Smooth muscle cell of the brain vasculature (primary cell): ENCODE measurements around the gene CDK5RAP1.

Source experiments
- DNase-seq: peaks from one replicate; pipeline ENCODE4 v3.0.0-alpha.2; 2012; ENCODE audit warnings: low read depth, low spot score

Gene CDK5RAP1

GRCh38 chr20:33386673-33387072 is 14.6 kb downstream of the CDK5RAP1 start:
- DNase-seq, result no peak

DNA sequence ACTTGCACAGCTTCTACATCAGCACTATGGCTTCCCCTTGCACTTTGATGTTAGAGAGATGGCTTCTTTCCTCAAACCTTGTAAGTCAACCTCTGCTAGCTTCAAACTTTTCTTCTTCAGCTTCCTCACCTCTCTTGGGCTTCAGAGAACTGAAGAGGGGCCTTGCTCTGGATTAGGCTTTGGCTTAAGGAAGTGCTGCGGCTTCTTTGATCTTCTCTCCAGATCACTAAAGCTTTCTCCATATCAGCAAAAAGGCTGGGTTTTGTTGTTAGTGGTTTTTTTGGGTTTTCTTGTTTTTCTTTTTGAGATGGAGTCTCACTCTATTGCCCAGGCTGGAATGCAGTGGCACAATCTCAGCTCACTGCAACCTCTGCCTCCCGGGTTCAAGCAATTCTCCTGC is 24.0 kb downstream of the CDK5RAP1 start:
- no peak for DNase-seq

DNA sequence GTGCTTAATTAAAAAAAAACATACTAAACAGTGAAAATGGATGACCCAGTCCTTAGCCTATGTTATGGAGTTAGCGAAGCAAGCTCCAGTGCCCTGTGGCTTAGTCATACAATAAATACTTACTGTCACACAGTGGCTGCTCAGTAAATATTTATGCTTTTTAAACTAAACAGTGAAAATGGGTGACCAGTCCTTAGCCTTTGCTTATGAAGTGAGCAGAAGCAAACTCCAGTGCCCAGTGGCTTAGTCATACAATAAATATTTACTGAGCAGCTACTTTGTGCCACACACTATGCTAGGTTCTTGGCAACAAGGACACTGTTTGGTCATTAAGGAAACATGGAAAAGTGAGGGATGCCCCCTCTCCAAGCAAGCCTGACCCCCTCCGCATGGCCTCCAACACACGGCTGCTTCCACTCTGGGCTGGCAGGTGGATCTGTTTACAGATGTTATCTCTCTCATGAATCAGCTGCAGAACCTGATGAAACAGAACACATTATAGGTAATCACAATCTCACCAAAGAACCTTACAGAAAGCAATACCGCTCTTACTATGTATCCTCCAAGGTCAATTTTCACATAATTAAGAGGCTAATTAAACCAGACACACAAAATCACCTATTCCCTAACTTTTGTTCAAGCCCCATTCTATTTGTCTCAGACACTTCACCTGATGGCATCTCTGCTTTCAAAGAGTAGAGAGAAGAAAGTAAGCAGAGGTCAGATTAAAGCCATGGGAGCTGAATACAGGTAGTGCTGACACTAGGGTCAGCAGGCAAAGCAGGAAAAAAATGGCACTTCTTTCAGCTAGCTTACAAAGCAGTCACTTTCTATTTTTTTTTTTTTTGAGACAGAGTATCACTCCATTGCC is 27.3 kb downstream of the CDK5RAP1 start:
- DNase-seq, result peak; percentile 24

DNA sequence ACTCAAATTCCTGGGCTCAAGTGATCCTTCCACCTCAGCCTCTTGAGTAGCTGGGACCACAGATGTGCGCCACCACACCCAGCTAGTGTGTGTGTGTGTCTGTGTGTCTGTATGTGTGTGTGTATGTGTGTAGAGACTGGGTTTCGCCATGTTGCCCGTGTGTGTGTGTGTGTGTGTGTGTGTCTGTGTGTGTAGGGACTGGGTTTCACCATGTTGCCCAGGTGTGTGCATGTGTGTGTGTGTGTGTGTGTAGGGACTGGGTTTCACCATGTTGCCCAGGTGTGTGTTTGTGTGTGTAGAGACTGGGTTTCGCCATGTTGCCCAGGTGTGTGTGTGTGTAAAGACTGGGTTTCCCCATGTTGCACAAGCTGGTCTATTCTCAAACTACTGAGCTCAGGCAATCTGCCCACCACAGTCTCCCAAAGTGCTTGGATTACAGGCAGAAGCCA is 28.3 kb downstream of the CDK5RAP1 start:
- DNase-seq, result no peak

DNA sequence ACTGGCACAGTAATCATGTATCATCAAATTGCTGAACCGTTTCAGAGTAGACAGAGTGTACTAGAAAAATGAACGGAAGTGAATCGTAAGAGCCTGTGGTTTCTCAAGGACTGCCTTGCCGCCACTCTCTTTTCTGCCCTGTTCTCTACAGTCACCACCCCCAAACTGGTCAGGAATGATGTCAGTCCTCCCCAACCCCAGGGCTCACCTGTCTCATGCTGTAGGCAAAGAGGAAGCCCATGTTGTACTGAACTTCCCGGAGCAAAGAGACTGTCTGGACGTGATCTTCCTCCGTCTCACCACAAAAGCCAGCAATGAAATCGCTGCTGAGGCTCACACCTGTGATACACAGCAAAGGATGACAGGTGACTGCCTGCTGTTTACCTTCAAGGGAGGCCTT is 31.0 kb downstream of the CDK5RAP1 start:
- no peak for DNase-seq

- no peak for DNase-seq
These were observed 38.4 kb downstream of the CDK5RAP1 start for GRCh38 chr20:33362898-33363297.

- no peak for DNase-seq
These were observed 41.7 kb downstream of the CDK5RAP1 start for GRCh38 chr20:33359399-33360261.

DNA sequence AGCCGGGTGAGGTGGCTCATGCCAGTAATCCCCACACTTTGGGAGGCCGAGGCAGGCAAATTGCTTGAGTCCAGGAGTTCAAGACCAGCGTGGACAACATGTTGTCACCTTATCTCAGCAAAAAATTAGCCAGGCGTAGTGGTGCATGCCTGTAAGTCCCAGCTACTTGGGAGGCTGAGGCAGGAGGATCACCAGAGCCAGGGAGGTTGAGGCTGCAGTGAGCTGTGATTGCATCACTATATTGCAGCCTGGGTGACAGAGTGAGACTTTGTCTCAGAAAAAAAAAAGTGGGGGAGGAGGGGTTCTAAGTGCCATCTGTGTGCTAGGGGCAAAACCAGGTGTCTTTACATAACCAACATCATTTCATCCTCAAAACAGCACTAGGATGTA is 48.3 kb downstream of the CDK5RAP1 start:
- DNase-seq, result no peak

DNA sequence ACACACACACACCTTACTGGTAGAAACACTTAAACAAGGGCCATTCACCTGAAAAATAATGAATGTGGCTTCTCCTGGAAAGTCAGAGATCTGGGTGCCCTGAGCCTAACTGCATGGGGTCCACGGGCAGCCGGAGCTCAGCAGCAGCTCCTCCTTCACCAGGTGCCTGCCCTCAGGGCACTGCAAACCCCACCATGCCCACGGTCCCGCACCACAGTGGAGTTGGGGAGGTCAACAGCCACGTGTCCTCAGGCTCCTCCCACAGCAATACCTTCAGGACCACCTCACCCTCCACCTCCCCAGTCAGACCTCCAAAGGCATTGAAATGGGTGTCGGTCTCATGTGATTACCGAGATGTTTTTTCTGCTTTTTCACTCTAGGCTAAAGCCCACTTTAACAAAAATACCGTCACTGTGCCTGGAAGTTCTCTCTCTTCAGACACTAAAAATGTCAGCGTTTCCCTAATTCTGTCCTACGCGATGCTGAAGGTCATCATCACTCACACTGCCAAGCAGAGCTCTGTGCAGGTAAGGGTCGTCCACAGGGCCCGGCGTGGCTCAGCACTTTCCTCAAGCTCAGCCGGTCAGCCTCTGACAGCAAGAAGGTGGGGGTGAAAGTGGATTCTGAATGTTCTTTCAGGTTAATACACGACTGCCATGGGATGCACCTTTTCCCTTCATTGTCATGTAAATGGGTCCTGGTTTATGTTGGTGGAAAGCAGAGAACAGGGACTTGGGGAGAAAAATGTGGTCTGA is 48.9 kb downstream of the CDK5RAP1 start:
- no peak for DNase-seq

- no peak for DNase-seq
These were observed 49.6 kb downstream of the CDK5RAP1 start for GRCh38 chr20:33351696-33352095.

DNA sequence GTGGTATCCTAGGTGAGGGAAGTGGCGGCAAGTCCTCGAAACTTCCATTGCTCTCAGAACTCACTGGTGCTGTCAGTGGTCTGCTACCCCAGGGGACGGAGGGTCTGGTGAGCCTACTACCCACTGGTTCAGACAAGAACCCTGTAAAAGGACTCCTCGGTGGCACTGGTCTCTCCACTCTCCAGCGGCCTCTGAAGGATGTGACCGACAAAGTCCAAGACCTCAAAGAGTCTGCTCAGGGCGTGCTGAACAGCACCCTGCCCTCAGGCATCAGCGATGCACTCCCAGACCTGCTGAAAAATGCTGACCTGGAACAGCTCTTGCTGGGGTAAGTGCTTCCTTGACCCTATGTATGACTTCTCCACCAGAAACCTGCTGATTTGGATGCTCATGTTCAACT is 51.8 kb downstream of the CDK5RAP1 start:
- DNase-seq, result no peak

- no peak for DNase-seq
These were observed 53.0 kb downstream of the CDK5RAP1 start for GRCh38 chr20:33348136-33348937.

GRCh38 chr20:33345342-33345741 is 56.0 kb downstream of the CDK5RAP1 start:
- DNase-seq, result no peak

DNA sequence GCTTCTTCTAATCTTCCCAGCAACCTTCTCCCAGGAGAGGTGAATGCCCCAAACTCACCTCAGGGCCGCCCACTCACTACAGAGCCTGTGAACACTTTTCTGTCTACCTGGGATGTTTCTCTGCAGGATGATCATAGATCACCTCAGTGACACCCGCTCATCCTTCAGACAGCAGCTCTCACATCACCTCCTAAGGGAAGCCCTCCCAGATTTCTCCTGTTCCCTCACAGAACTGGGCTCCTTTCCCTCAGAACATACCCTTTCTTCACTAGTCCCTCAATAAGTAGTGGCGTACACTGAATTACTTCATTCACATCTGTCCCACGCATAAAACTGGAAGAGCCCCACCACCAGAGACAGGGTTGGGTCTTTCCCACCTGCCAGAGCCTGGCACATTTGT is 57.8 kb downstream of the CDK5RAP1 start:
- DNase-seq, result no peak

DNA sequence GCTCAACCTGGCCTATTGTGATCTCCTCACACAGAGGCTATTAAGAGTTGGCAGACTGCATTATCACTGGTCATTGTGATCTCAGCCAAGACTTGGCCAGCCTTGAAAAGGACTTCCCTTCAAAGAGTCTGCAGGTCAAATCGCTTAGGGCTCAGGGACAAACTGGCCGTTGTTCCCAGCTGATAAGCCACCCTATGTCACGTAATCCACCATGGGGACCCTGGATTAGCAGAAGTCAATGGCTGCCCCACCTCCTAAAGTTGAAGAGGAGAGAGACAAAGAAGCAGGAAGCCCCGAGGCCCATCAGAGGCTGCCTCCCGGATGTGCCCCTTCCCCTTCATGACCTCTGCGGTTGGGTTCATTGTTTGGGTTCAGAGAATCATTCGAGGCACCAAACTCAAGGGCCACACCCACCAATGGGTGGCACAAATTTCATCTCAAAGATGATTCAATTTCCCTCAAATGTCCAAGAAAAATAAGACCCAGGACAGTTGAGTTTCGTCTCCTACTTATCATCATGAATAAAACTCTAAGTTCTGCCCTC is 61.7 kb downstream of the CDK5RAP1 start:
- no peak for DNase-seq

GRCh38 chr20:33338467-33339258 is 62.7 kb downstream of the CDK5RAP1 start:
- no peak for DNase-seq

DNA sequence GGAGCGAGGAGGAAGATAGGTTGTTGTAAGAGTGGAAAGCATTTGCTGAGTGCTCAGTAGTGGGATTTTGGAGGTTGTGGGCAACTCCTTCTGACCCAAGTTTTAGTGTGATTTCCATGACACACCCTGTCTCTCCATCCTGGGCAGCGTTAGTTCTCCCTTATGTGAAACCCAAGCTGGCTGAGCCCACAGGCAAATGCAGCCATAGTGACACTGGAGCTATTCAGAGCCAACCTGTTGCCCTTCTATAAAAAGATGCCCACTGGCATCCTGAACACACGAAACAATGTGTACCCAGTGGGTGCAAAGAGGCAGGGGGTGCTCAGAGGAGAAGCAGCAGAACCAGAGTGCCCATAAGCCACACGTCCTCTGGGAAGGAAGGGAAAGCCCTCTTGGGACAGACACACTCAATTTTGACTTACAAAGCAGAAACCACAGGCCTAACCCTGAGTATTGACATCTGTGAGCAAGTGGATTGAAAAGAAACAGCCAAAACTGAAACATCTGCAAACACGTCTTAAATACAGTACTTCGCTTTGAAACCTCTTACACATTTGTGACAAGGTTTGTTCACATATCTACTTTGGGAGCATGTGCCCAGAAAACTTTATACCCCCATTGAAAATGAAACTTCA is 63.7 kb downstream of the CDK5RAP1 start:
- no peak for DNase-seq

DNA sequence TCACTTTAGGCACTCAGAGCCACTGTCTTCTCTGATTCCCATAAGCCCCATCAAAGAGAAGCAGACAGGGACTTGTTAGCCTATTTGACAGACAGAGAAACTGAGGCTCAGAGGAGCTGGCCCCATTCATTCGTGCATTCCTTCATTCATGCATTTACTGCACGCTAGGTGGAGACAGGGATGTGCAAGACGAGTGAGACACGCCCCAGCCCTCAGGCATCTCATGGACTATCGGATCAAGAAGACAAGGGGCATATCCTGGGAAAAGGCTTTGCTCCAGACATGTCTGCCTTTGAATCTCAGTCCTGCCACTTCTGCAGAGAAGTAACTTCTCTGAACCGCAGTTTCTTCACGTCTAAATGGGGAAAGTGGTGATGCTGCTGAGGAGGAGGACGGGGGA is 64.2 kb downstream of the CDK5RAP1 start:
- no peak for DNase-seq

- no peak for DNase-seq
These were observed 64.9 kb downstream of the CDK5RAP1 start for GRCh38 chr20:33336375-33336774.

GRCh38 chr20:33334111-33334510 is 67.2 kb downstream of the CDK5RAP1 start:
- DNase-seq, result no peak
